SK-N-SH treated with all-trans-retinoic acid at 6 μM for 48 hours (cell line): ENCODE results near the gene BAIAP3.

Source experiments
- ATAC-seq: fragments of 200-7000 bp; cut with Tn5 transposase; 3 replicates; pipeline ENCODE4 v1.9.1; 2020; ENCODE audit warnings: mild to moderate bottlenecking, moderate library complexity
- BACH2 ChIP-seq: fragments of 250-450 bp; sonication (Bioruptor Pico); IDR thresholded peaks from 2 replicates; pipeline ENCODE4 v1.9.0; 2021; ENCODE audit warnings: mild to moderate bottlenecking, borderline replicate concordance
- CREB5 ChIP-seq: fragments of 250-450 bp; sonication (Bioruptor Pico); IDR thresholded peaks from 2 replicates; pipeline ENCODE4 v1.5.1; 2020; ENCODE audit warnings: low read depth, mild to moderate bottlenecking, moderate library complexity
- CSDC2 ChIP-seq: fragments of 250-450 bp; sonication (Bioruptor Pico); IDR thresholded peaks from 2 replicates; pipeline ENCODE4 v1.5.0; 2020; ENCODE audit warnings: mild to moderate bottlenecking, moderate library complexity
- CSRNP3 ChIP-seq: fragments of 250-450 bp; sonication (Bioruptor Pico); IDR thresholded peaks from 2 replicates; pipeline ENCODE4 v1.5.1; 2021; ENCODE audit warnings: mild to moderate bottlenecking, moderate library complexity
- ESRRG ChIP-seq: fragments of 250-450 bp; sonication (Bioruptor Pico); IDR thresholded peaks from 2 replicates; pipeline ENCODE4 v1.6.1; 2021; ENCODE audit warnings: mild to moderate bottlenecking
- GLIS3 ChIP-seq: fragments of 250-450 bp; sonication (Bioruptor Pico); IDR thresholded peaks from 2 replicates; pipeline ENCODE4 v1.5.0; 2020; ENCODE audit warnings: mild to moderate bottlenecking, moderate library complexity
- ISL1 ChIP-seq: fragments of 250-450 bp; sonication (Bioruptor Pico); IDR thresholded peaks from 2 replicates; pipeline ENCODE4 v2.1.2; 2022; ENCODE audit warnings: mild to moderate bottlenecking, moderate library complexity
- PATZ1 ChIP-seq: fragments of 250-450 bp; sonication (Bioruptor Pico); IDR thresholded peaks from 2 replicates; pipeline ENCODE4 v1.8.0; 2020; ENCODE audit warnings: mild to moderate bottlenecking, moderate library complexity, borderline replicate concordance
- POU6F1 ChIP-seq: fragments of 250-450 bp; sonication (Bioruptor Pico); IDR thresholded peaks from 2 replicates; pipeline ENCODE4 v1.8.0; 2021; ENCODE audit warnings: low read depth, mild to moderate bottlenecking, moderate library complexity, borderline replicate concordance
- PPARA ChIP-seq: fragments of 250-450 bp; sonication (Bioruptor Pico); IDR thresholded peaks from 2 replicates; pipeline ENCODE4 v1.5.0; 2020; ENCODE audit warnings: mild to moderate bottlenecking, borderline replicate concordance
- RARB ChIP-seq: fragments of 250-450 bp; sonication (Bioruptor Pico); IDR thresholded peaks from 2 replicates; pipeline ENCODE4 v1.8.0; 2021; ENCODE audit warnings: mild to moderate bottlenecking, moderate library complexity
- TCF4 ChIP-seq: fragments of 250-450 bp; sonication (Bioruptor Pico); IDR thresholded peaks from 2 replicates; pipeline ENCODE4 v1.8.0; 2021; ENCODE audit warnings: mild to moderate bottlenecking, moderate library complexity, borderline replicate concordance
- TOX ChIP-seq: fragments of 250-450 bp; sonication (Bioruptor Pico); IDR thresholded peaks from 2 replicates; pipeline ENCODE4 v1.8.0; 2021; ENCODE audit warnings: mild to moderate bottlenecking, moderate library complexity, borderline replicate concordance
- TSHZ2 ChIP-seq: fragments of 250-450 bp; sonication (Bioruptor Pico); IDR thresholded peaks from 2 replicates; pipeline ENCODE4 v1.5.0; 2020; ENCODE audit warnings: mild to moderate bottlenecking, moderate library complexity
- ZC3H10 ChIP-seq: fragments of 250-450 bp; sonication (Bioruptor Pico); IDR thresholded peaks from 2 replicates; pipeline ENCODE4 v1.5.1; 2021; ENCODE audit warnings: mild to moderate bottlenecking, moderate library complexity
- ZFP3 ChIP-seq: fragments of 250-450 bp; sonication (Bioruptor Pico); IDR thresholded peaks from 2 replicates; pipeline ENCODE4 v1.5.0; 2020; ENCODE audit warnings: mild to moderate bottlenecking, moderate library complexity
- ZFP30 ChIP-seq: fragments of 450-650 bp; formaldehyde crosslinking; IDR thresholded peaks from 2 replicates; pipeline ENCODE4 v1.5.0; 2022; ENCODE audit warnings: mild to moderate bottlenecking, moderate library complexity
- ZNF565 ChIP-seq: fragments of 450-650 bp; formaldehyde crosslinking; conservative IDR thresholded peaks from 2 replicates; pipeline ENCODE4 v1.5.0; 2020; ENCODE audit warnings: low read depth, mild to moderate bottlenecking, moderate library complexity
- ZNF70 ChIP-seq: fragments of 450-650 bp; formaldehyde crosslinking; IDR thresholded peaks from 2 replicates; pipeline ENCODE4 v1.5.0; 2020; ENCODE audit warnings: mild to moderate bottlenecking, moderate library complexity
- ZNF8 ChIP-seq: fragments of 450-650 bp; formaldehyde crosslinking; IDR thresholded peaks from 2 replicates; pipeline ENCODE4 v1.5.0; 2020; ENCODE audit warnings: mild to moderate bottlenecking, moderate library complexity

BAIAP3 gene

GRCh38 chr16:1317479-1318267 lies 15.8 kb upstream of the BAIAP3 start:
- TF ChIP-seq PPARA (CRISPR knock-in tag) (no peak), BACH2 (CRISPR knock-in tag) (no peak), RARB (CRISPR knock-in tag) (no peak), ISL1 (CRISPR knock-in tag) (no peak), CREB5 (CRISPR knock-in tag) (no peak), ZNF565 (no peak), CSDC2 (CRISPR knock-in tag) (no peak), CSRNP3 (no peak), ZNF8 (no peak), ZNF70 (CRISPR knock-in tag) (no peak), ZFP30 (CRISPR knock-in tag) (no peak), ZFP3 (CRISPR knock-in tag) (no peak), ESRRG (CRISPR knock-in tag) (no peak)
- ATAC-seq = no peak

GRCh38 chr16:1318268-1318545 lies 15.2 kb upstream of the BAIAP3 start:
- TF ChIP-seq TCF4 (CRISPR knock-in tag) (no peak), ZC3H10 (CRISPR knock-in tag) (no peak), POU6F1 (CRISPR knock-in tag) (no peak), PPARA (CRISPR knock-in tag) (no peak), BACH2 (CRISPR knock-in tag) (no peak), TSHZ2 (CRISPR knock-in tag) (no peak)
- TF ChIP-seq, all 23 proteins: peak for 0
- no peak for ATAC-seq

- ATAC-seq = no peak
Measured at GRCh38 chr16:1319041-1319440, 14.4 kb upstream of the BAIAP3 start.

More at GRCh38 chr16:1319041-1319440, 14.4 kb upstream of the BAIAP3 start:
- no peak for TF ChIP-seq BACH2 (CRISPR knock-in tag)
- no peak for TF ChIP-seq PATZ1 (CRISPR knock-in tag)
- no peak for TF ChIP-seq ZNF70 (CRISPR knock-in tag)
- no peak for TF ChIP-seq TSHZ2 (CRISPR knock-in tag)
- no peak for TF ChIP-seq CSRNP3
- TF ChIP-seq GLIS3 = no peak
- TF ChIP-seq PPARA (CRISPR knock-in tag) = no peak
- TF ChIP-seq ZNF565 = no peak
- no peak for TF ChIP-seq CSDC2 (CRISPR knock-in tag)
- TF ChIP-seq POU6F1 (CRISPR knock-in tag) = no peak
- TF ChIP-seq ZFP30 (CRISPR knock-in tag) = no peak
- TF ChIP-seq RARB (CRISPR knock-in tag) = no peak
- TF ChIP-seq TOX = no peak
- no peak for TF ChIP-seq ISL1 (CRISPR knock-in tag)
- no peak for TF ChIP-seq ZC3H10 (CRISPR knock-in tag)
- TF ChIP-seq ESRRG (CRISPR knock-in tag) = no peak
